ENCODE results near the gene KDR.

- TF ChIP-seq POLR2A (IDR thresholded peaks at IDR 0.05; ENCODE audit: low read depth, low read length) (no peak), SP1 (IDR thresholded peaks at IDR 0.05; ENCODE audit: low read depth, low read length) (no peak), ZNF24 (IDR thresholded peaks at IDR 0.05) (no peak), SIN3A (IDR thresholded peaks at IDR 0.05; ENCODE audit: low read depth, low read length) (no peak), EGR1 (IDR thresholded peaks at IDR 0.05; ENCODE audit: borderline replicate concordance in 1 of 2, low read depth in 2 of 2, low read length in 2 of 2) (no peak), EZH2 (IDR thresholded peaks at IDR 0.05; ENCODE audit: borderline replicate concordance, control insufficient read depth, low read depth, low read length) (no peak), ATF7 (IDR thresholded peaks at IDR 0.05; ENCODE audit: low read depth) (no peak), POLR2AphosphoS5 (IDR thresholded peaks at IDR 0.05; ENCODE audit: low read length) (no peak), CHD2 (IDR thresholded peaks at IDR 0.05; ENCODE audit: borderline replicate concordance, low read depth, low read length) (no peak), JUNB (IDR thresholded peaks at IDR 0.05) (no peak), FOXM1 (IDR thresholded peaks at IDR 0.05; ENCODE audit: low read depth, low read length) (no peak), ETV6 (conservative IDR thresholded peaks at IDR 0.05 in 1 of 2, IDR thresholded peaks at IDR 0.05 in 1 of 2; ENCODE audit: borderline replicate concordance in 1 of 2, low read depth in 1 of 2) (no peak)
- TF ChIP-seq, protein P1, sequence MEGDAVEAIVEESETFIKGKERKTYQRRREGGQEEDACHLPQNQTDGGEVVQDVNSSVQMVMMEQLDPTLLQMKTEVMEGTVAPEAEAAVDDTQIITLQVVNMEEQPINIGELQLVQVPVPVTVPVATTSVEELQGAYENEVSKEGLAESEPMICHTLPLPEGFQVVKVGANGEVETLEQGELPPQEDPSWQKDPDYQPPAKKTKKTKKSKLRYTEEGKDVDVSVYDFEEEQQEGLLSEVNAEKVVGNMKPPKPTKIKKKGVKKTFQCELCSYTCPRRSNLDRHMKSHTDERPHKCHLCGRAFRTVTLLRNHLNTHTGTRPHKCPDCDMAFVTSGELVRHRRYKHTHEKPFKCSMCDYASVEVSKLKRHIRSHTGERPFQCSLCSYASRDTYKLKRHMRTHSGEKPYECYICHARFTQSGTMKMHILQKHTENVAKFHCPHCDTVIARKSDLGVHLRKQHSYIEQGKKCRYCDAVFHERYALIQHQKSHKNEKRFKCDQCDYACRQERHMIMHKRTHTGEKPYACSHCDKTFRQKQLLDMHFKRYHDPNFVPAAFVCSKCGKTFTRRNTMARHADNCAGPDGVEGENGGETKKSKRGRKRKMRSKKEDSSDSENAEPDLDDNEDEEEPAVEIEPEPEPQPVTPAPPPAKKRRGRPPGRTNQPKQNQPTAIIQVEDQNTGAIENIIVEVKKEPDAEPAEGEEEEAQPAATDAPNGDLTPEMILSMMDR (IDR thresholded peaks at IDR 0.05 in 2 of 3, conservative IDR thresholded peaks at IDR 0.05 in 1 of 3; ENCODE audit: control insufficient read depth in 2 of 3, extremely low read depth in 1 of 3, insufficient read depth in 1 of 3, low read depth in 3 of 3, low read length in 3 of 3): no peak
Measured at GRCh38 chr4:55038176-55038890, 87.1 kb downstream of the KDR start.
